ENCODE measurements around the gene LRRN4CL. TPM values are rescaled to one million over a fixed set of nuclear protein-coding genes. Genes with fewer than 3 reads are reported as not detected.
"Not testable (repeated sequence)": the region's sequence is repeated elsewhere in the genome, so short reads cannot be mapped to it uniquely, and the experiment has no call there.

LRRN4CL gene
- total and polyA plus RNA-seq, 7 donors, result 0.23 to 40.4 (median 28.5) TPM

- DNase-seq, result peak; percentile 91
- Histone ChIP-seq H3K9me3 (no peaks in the 10 kb centered on the region), H3K4me3 (no peak overlapping the region), H3K36me3 (peaks cover 0 to 37% (median 17%) of the 10 kb centered on the region in 4 donors), H3K27ac (peak overlapping the region in 1 of 4 donors; percentile 15), H3K4me1 (peaks cover 0 to 18% (median 14%) of the 10 kb centered on the region in 4 donors), H3K27me3 (no peaks in the 10 kb centered on the region)
- TF ChIP-seq EP300 (IDR thresholded peaks at IDR 0.05), result no peak
- peak; percentile 39 to 80 (median 60) for TF ChIP-seq CTCF (IDR thresholded peaks at IDR 0.05)
- TF ChIP-seq POLR2AphosphoS5 (IDR thresholded peaks at IDR 0.05), result no peak
- intact Hi-C loops (cut with DNase I), result loop anchor here (2.0 kb wide), 1 partner anchor 314 kb away; no protein-coding TSS in a partner anchor
- WGBS, 2 donors, result 50 to 55% methylated on average over 14 of the region's 14 CpGs
Measured at GRCh38 chr11:62694455-62695167, 5.3 kb upstream of the LRRN4CL start.

GRCh38 chr11:62693624-62694023 is 4.3 kb upstream of the LRRN4CL start:
- not testable (repeated sequence) for H3K27me3 ChIP-seq, DNase-seq, H3K9me3 ChIP-seq, H3K27ac ChIP-seq, H3K4me3 ChIP-seq
- WGBS, 2 donors, result 75 to 92% methylated on average over 4 of the region's 4 CpGs
- peaks cover 0 to 37% (median 17%) of the 10 kb centered on the region in 4 donors for H3K36me3 ChIP-seq
- intact Hi-C loops (cut with DNase I), result loop anchor here (2.0 kb wide), 1 partner anchor 313 kb away; no protein-coding TSS in a partner anchor
- H3K4me1 ChIP-seq, result peaks cover 0 to 25% (median 17%) of the 10 kb centered on the region in 4 donors

GRCh38 chr11:62688491-62688890 is 839 bp downstream of the LRRN4CL start:
- H3K27ac ChIP-seq, result peak overlapping the region; percentile 67 to 74 (median 74)
- peaks cover 0 to 34% (median 21%) of the 10 kb centered on the region in 4 donors for H3K4me1 ChIP-seq
- TF ChIP-seq POLR2A (IDR thresholded peaks at IDR 0.05) (no peak), POLR2AphosphoS5 (IDR thresholded peaks at IDR 0.05) (no peak), EP300 (IDR thresholded peaks at IDR 0.05) (no peak), CTCF (IDR thresholded peaks at IDR 0.05) (no peak)
- intact Hi-C loops (cut with DNase I), result no loop called here
- WGBS, 2 donors, result 64 to 71% methylated on average over 1 of the region's 1 CpG
- H3K27me3 ChIP-seq, result peaks cover 0 to 13% (median 13%) of the 10 kb centered on the region in 3 donors
- H3K4me3 ChIP-seq, result peak overlapping the region; percentile 24 to 48 (median 44)
- no peaks in the 10 kb centered on the region for H3K9me3 ChIP-seq
- H3K36me3 ChIP-seq, result peaks cover 0 to 35% (median 17%) of the 10 kb centered on the region in 4 donors
- DNase-seq, result no peak

- no peaks in the 10 kb centered on the region for H3K9me3 ChIP-seq
- H3K4me1 ChIP-seq, result peaks cover 0 to 34% (median 21%) of the 10 kb centered on the region in 4 donors
- H3K36me3 ChIP-seq, result peaks cover 0 to 28% (median 13%) of the 10 kb centered on the region in 4 donors
- H3K4me3 ChIP-seq, result peak overlapping the region; percentile 24 to 48 (median 44)
- intact Hi-C loops (cut with DNase I), result no loop called here
- peak in 1 of 4 donors; percentile 14 for TF ChIP-seq POLR2AphosphoS5 (IDR thresholded peaks at IDR 0.05)
- no peak for TF ChIP-seq POLR2A (IDR thresholded peaks at IDR 0.05)
- no peak for TF ChIP-seq CTCF (IDR thresholded peaks at IDR 0.05)
- TF ChIP-seq EP300 (IDR thresholded peaks at IDR 0.05), result no peak
- peak overlapping the region; percentile 67 to 74 (median 74) for H3K27ac ChIP-seq
- peak; percentile 69 for DNase-seq
- peaks cover 0 to 13% (median 13%) of the 10 kb centered on the region in 3 donors for H3K27me3 ChIP-seq
- 32 to 36% methylated on average over 74 of the region's 74 CpGs for WGBS, 2 donors
Measured at GRCh38 chr11:62687508-62688396, 1.6 kb downstream of the LRRN4CL start.

- H3K9me3 ChIP-seq, result no peaks in the 10 kb centered on the region
- intact Hi-C loops (cut with DNase I), result no loop called here
Measured at GRCh38 chr11:62682518-62682917, 6.8 kb downstream of the LRRN4CL start.

More at GRCh38 chr11:62682518-62682917, 6.8 kb downstream of the LRRN4CL start:
- no peak for DNase-seq
- no peak for TF ChIP-seq POLR2AphosphoS5 (IDR thresholded peaks at IDR 0.05)
- TF ChIP-seq EP300 (IDR thresholded peaks at IDR 0.05), result no peak
- TF ChIP-seq CTCF (IDR thresholded peaks at IDR 0.05), result no peak
- no peak for TF ChIP-seq POLR2A (IDR thresholded peaks at IDR 0.05)
- peaks cover 0 to 29% (median 22%) of the 10 kb centered on the region in 4 donors for H3K4me1 ChIP-seq
- H3K36me3 ChIP-seq, result peaks cover 0 to 5% (median 2%) of the 10 kb centered on the region in 4 donors
- H3K4me3 ChIP-seq, result no peak overlapping the region
- H3K27ac ChIP-seq, result no peak overlapping the region
- peaks cover 0 to 1% (median under 1%) of the 10 kb centered on the region in 3 donors for H3K27me3 ChIP-seq
- 29 to 75% methylated on average over 7 of the region's 7 CpGs for WGBS, 2 donors
